H54 (cell line): ENCODE results near the gene AAK1.

ENCODE experiments used
- DNase-seq: peaks from one replicate; pipeline ENCODE4 v3.0.0; 2011; ENCODE audit warnings: low spot score, mixed read lengths; ENCODE audit not compliant: insufficient read length
- FAIRE-seq: peaks from 3 replicates; lab custom pipeline; 2011; peaks lifted over from hg19 to GRCh38; lab: Jason Lieb, UNC
- POLR2A ChIP-seq: IDR thresholded peaks from 2 replicates; pipeline ENCODE4 v1.6.1; 2011; ENCODE audit warnings: low read depth, mild to moderate bottlenecking, low read length

Gene AAK1

DNA sequence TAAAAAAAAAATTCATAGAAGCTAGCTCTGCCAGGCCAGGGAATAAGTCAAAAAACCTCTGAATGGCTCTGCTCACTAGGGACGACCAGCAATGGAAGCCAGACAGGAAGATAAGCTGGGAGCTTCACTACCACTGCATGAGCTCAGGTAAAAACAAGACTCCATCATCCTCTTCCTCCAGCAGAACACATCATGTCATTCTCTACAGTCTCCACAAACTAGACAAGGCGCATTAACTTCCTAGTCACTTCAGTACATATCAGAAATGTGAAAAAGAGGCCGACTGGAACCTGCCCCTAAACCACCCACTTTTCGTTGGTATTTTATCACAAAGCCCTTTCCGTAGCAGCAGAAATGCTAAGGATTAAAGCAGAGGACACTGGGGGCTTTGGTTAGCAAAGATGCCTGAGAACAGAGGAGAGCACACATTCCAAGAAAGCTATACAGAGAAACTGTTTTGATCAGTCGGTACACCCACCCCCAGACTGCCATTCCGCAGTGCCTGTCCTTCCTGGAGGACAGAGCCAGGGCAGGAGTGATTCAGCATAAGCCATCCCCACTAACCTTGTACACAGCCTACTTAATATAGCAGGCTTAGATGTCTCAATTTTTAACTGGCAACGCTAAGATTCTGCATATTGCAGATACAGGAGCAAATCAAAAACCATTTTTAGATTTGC is 53.4 kb downstream of the AAK1 start:
- DNase-seq (no peak), FAIRE-seq (no peak)
- no peak for TF ChIP-seq POLR2A

- DNase-seq (no peak), FAIRE-seq (no peak)
- no peak for TF ChIP-seq POLR2A
These were observed 54.6 kb downstream of the AAK1 start for GRCh38 chr2:69588945-69589344.

- TF ChIP-seq POLR2A, result no peak
- no peak for DNase-seq
- no peak for FAIRE-seq
These were observed 55.1 kb downstream of the AAK1 start for GRCh38 chr2:69588403-69588802.

GRCh38 chr2:69585855-69586555 is 57.5 kb downstream of the AAK1 start:
- FAIRE-seq (no peak), DNase-seq (no peak)
- TF ChIP-seq POLR2A, result no peak

DNA sequence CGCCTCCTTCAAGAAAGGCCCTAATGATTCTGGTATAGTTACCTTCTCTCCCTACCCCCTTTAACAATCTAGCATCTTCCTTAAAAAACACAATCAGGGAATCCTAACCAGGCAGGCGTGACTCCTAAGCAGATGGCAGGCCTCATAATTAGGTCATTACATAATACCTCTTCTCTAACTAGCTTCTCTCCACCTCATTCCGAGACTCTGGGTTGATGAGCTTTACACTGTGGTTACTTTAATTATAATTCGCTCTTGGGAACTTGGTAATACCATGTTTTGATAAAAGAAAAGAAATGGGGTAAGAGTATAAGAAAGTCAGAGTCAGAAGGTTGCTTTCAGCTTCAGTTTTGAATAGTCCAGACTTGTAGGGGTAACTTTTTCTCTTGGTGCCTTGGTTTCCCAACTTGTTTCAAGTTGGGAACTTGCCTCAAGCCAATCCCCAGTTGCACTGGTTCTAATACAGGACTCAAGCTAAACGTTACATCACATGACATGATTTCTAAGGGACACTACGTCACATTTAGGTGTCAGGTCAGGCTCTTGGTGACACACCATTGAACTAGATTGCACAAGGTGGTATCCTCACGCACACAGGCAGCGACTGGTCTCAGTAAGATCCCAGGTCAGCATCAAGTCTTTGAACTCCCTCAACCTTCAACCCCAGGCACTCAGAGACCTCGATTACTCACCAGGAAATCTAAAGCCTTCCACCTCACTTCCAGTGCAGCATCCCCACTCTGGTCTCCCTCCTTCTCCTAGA is 59.2 kb downstream of the AAK1 start:
- FAIRE-seq, result no peak
- no peak for DNase-seq

GRCh38 chr2:69583321-69583833 is 60.2 kb downstream of the AAK1 start:
- no peak for FAIRE-seq
- TF ChIP-seq POLR2A, result no peak
- no peak for DNase-seq

More for the DNA sequence above, 59.2 kb downstream of the AAK1 start:
- no peak for TF ChIP-seq POLR2A

GRCh38 chr2:69582582-69583176 is 60.9 kb downstream of the AAK1 start:
- peak; percentile 41 for FAIRE-seq
- no peak for TF ChIP-seq POLR2A
- peak; percentile 19 for DNase-seq

DNA sequence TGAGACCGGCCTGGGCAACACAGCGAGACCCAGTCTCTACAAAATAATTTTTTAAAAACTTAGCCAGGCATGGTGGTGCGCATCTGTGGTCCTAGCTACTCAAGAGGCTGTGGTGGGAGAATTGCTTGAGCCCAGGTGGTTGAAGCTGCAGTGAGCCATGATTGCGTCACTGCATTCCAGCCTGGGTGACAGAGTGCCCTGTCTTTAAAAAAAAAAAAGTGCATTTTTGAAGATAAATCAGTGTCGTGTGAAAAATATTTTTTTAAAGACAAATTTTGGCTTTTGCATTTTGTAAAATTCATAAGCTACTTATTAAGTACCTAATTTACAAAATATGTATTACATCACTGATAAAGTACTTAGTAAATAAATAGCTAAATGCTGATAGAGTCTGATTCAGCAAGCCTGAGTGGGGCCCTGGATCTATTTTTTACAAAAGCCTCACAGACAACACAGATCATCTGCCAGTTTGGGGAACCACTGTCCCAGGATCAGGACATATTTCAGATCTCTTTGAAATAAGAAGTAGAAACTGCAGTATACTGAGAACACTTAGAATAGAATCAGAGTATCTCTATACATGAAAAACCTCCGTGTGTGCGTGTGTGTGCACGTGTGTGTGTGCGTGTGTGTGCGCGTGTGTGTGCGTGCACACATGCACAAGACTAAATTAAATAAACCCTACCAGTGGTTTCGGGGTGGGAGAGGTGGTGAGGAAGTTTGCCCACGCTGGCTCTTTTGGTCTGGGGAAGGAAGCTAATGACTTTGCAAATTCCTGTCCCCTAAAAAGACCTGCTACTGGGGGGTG is 61.6 kb downstream of the AAK1 start:
- FAIRE-seq, result no peak
- no peak for TF ChIP-seq POLR2A
- no peak for DNase-seq

DNA sequence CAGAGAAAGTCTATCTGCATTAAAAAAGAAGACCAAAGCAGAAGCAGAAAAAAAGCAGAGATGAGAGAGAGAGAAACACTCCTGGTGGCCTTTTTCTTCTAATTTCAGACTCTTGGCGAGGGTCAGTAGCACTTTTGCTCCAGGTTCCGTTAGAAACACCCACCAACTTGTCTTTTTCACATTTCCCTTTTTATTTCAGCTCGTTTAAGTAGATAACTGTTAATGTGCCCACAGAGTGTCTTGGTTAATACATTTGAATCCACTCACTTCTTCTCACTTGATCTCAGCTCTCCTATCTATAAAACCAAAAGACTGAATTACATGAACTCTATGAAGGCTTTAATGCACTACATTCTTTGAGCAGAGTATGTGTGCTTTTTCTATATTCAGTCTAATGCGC is 63.1 kb downstream of the AAK1 start:
- FAIRE-seq (no peak), DNase-seq (no peak)
- no peak for TF ChIP-seq POLR2A

DNA sequence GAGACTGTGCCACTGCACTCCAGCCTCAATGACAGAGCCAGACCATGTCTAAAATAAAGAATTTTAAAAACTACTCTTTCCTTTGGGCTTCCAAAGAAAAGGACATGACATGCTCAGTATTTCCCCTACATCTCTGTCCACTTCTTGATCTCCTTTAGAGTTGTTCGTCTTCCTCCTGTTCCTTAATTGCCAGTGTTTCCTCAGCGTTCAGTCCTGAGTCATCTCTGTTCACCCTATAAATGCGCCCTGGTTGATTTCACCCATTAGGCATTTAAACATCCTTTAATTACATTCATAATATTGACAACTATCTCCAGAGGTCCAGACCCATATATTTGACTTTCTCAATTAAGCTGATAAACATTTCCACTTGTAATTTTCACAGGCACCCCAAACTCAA is 64.0 kb downstream of the AAK1 start:
- FAIRE-seq (no peak), DNase-seq (no peak)
- no peak for TF ChIP-seq POLR2A

DNA sequence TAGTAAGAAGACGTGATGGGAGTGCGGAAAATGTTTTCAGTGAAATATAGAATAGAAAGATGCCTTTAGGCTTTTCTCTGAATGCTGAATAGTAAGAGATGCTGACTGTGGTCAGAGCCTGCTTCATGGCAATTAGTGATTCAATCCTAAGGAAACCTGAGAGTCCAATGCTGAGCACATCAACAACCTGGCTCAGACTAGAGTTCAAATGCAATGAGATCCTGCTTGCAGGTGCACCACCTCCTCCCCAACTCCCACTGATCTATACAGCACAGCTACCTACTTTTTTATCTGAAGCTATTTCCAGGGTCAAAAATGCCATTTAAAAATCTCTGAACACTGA is 65.4 kb downstream of the AAK1 start:
- TF ChIP-seq POLR2A, result no peak
- FAIRE-seq, result no peak
- no peak for DNase-seq

DNA sequence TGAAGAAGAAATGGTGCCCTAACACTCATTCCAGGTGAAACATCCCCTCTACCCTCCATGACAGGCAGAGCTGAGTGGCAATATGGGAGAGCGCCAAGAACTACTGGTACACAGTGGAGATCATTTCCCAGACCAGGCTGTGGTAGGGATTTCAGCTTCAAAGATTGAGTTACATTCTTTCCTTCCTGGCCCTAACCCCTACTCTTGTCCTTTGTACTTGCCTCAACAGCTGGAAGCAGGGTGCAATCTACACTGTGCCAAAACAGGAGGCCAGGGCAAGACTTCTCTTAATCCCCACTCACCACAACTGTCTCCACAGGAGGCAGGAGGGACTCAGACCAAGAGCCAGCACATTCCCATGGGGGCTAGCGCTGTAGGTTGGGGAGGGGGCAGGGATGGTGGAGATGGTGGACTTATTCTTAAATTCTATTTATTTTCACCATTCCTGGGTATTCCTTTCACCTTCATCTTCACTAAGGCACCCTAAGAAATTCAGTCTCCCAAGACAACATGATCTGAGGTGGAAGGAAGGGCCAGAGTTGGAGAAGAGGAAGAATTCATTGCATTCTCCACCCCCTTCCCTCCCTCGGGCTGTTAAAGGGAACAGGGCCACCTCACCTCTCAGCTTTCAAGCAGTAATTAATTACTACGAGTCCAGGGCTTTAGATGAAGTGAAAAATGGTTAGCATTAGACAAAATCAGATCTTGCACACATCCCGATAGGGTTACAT is 65.9 kb downstream of the AAK1 start:
- DNase-seq, result no peak
- TF ChIP-seq POLR2A, result no peak
- FAIRE-seq, result no peak
